ENCODE results near the gene NMT1. TPM values are rescaled to one million over a fixed set of nuclear protein-coding genes. Genes with fewer than 3 reads are reported as not detected.

The NMT1 gene
- total and polyA plus RNA-seq, 2 of the 13 experiments (the other 11 are each of a cell fraction or from before 2014, with no cell fraction given): 75.7 to 142 TPM

- TF ChIP-seq CREB3 (CRISPR knock-in tag; IDR thresholded peaks at IDR 0.05) (no peak), ZSCAN9 (CRISPR knock-in tag; IDR thresholded peaks at IDR 0.05; ENCODE audit: borderline replicate concordance) (0 out of 2 replicates have a peak, but pooled peaks have one; percentile 36), FOXA1 (IDR thresholded peaks at IDR 0.05) (no peak), FOXA1 (CRISPR knock-in tag; IDR thresholded peaks at IDR 0.05) (no peak), ZNF407 (CRISPR knock-in tag; IDR thresholded peaks at IDR 0.05; ENCODE audit: not compliant biosample characterization) (no peak), MBD4 (IDR thresholded peaks at IDR 0.05; ENCODE audit: borderline replicate concordance, low read length) (no peak), ZNF781 (CRISPR knock-in tag; IDR thresholded peaks at IDR 0.05; ENCODE audit: borderline replicate concordance, not compliant biosample characterization) (peak; percentile 36), PITX1 (CRISPR knock-in tag; IDR thresholded peaks at IDR 0.05) (no peak), ZBTB38 (CRISPR knock-in tag; IDR thresholded peaks at IDR 0.05) (peak; percentile 85; the same call in 1 of the 2 replicates), FIP1L1 (IDR thresholded peaks at IDR 0.05; ENCODE audit: borderline replicate concordance, insufficient read depth, low read depth, low read length) (no peak), ZBTB1 (CRISPR knock-in tag; IDR thresholded peaks at IDR 0.05; ENCODE audit: borderline replicate concordance) (no peak), TFAP4 (IDR thresholded peaks at IDR 0.05; ENCODE audit: borderline replicate concordance, low read depth) (no peak), CBFB (CRISPR knock-in tag; IDR thresholded peaks at IDR 0.05) (no peak), ZNF776 (CRISPR knock-in tag; IDR thresholded peaks at IDR 0.05) (no peak), ZNF230 (CRISPR knock-in tag; IDR thresholded peaks at IDR 0.05) (no peak), HOXA5 (CRISPR knock-in tag; IDR thresholded peaks at IDR 0.05) (no peak), HIC2 (CRISPR knock-in tag; IDR thresholded peaks at IDR 0.05; ENCODE audit: low read depth) (no peak), SYNCRIP (IDR thresholded peaks at IDR 0.05; ENCODE audit: insufficient read depth, low read depth, low read length) (no peak), NBN (conservative IDR thresholded peaks at IDR 0.05) (no peak)
Measured at GRCh38 chr17:45052052-45052772, 8.9 kb upstream of the NMT1 start (continued).

Data from HepG2 (cell line).